ENCODE measurements around the gene SAMD14.

- TF ChIP-seq CTCF (IDR thresholded peaks at IDR 0.05 in 4 of 5, conservative IDR thresholded peaks at IDR 0.05 in 1 of 5) (no peak), POLR2A (IDR thresholded peaks at IDR 0.05) (no peak)
These were observed 15.0 kb upstream of the SAMD14 start for GRCh38 chr17:50144845-50145531.
